ENCODE results near the gene XIRP2. TPM values are rescaled to one million over a fixed set of nuclear protein-coding genes. Genes with fewer than 3 reads are reported as not detected.

The XIRP2 gene
- total and polyA plus RNA-seq, 10 of the 15 experiments (the other 5 are each of a cell fraction or from before 2014, with no cell fraction given), result 0.03 TPM; not detected in 9

DNA sequence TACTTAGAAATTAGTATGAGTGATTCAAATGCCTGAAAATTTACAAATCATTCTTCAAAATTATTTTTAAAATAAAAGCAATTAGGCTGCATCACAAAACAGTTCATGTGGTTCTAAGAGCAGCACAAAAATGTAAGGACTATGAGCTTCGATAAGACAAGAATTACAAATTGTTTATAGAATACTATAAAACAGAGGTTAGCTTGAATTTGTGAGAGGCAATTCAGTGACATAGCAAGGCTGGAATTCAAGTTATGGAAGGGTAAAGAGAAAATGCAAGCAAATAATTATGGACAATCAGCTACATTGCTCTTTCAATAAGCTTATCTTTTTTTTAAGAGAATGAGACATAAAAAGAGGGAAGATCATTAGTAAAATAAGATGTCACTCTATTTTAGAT, 7.1 kb upstream of the XIRP2 start:
- H3K27ac ChIP-seq (ENCODE audit: control insufficient read depth, insufficient read depth), result no peak overlapping the region
- H3K9ac ChIP-seq (ENCODE audit: control insufficient read depth, insufficient read depth, low read length), result no peak overlapping the region
- intact Hi-C loops (cut with micrococcal nuclease; ENCODE audit: unreplicated experiment), result no loop called here
- ChIA-PET CTCF (interaction anchor here (1.1 kb wide), 1 partner anchor 20 kb away, joined by 3 read pairs; no protein-coding TSS in a partner anchor), POLR2A (no interaction called here), SMC1A (ENCODE audit: uncharacterized antibody, unreplicated experiment) (no interaction called here), RAD21 (ENCODE audit: unreplicated experiment) (no interaction called here)
- no peak overlapping the region for H3K4me3 ChIP-seq
- no peaks in the 10 kb centered on the region for H4K20me1 ChIP-seq (ENCODE audit: control insufficient read depth, insufficient read depth)
- FAIRE-seq (no peak), DNase-seq (ENCODE audit: low read depth, low spot score) (no peak), ATAC-seq (no peak)
- H3K27me3 ChIP-seq (replicated peaks in 1 of 2; ENCODE audit: control insufficient read depth in 2 of 2, insufficient read depth in 2 of 2, low read length in 1 of 2), result no peaks in the 10 kb centered on the region
- no peaks in the 10 kb centered on the region for H3K79me2 ChIP-seq (ENCODE audit: control insufficient read depth, insufficient read depth, low read length)
- H3K36me3 ChIP-seq (ENCODE audit: control insufficient read depth in 2 of 2, insufficient read depth in 2 of 2, low read length in 1 of 2), result no peaks in the 10 kb centered on the region
- in situ Hi-C loops (cut with MboI), result no loop called here
- WGBS (ENCODE audit: insufficient coverage, insufficient replicate concordance, low lambda C conversion rate, missing lambda C conversion rate), result 0% methylated on average over 1 of the region's 1 CpG
- no peak overlapping the region for H3K4me2 ChIP-seq (ENCODE audit: control insufficient read depth, insufficient read depth)
- H2AFZ ChIP-seq (ENCODE audit: control insufficient read depth, low read depth, low read length), result no peak overlapping the region
- no TSS peak for BruUV-seq (replicated peaks)
- no peaks in the 10 kb centered on the region for H3K4me1 ChIP-seq (ENCODE audit: control insufficient read depth, insufficient read depth, low read length)
- H3K9me3 ChIP-seq (replicated peaks; ENCODE audit: control insufficient read depth, insufficient read depth, low read length), result no peaks in the 10 kb centered on the region
- TF ChIP-seq CBX5 (IDR thresholded peaks at IDR 0.05; ENCODE audit: low read depth) (no peak), RELA (IDR thresholded peaks at IDR 0.05; ENCODE audit: borderline replicate concordance, partially characterized antibody) (no peak), SUZ12 (IDR thresholded peaks at IDR 0.05; ENCODE audit: unreplicated experiment) (no peak), NFYA (IDR thresholded peaks at IDR 0.05; ENCODE audit: borderline replicate concordance, low read depth, low read length) (no peak), BHLHE40 (IDR thresholded peaks at IDR 0.05; ENCODE audit: borderline replicate concordance in 1 of 2, low read depth in 2 of 2, low read length in 1 of 2) (no peak), MYC (IDR thresholded peaks at IDR 0.05; ENCODE audit: insufficient read depth, insufficient read length, insufficient replicate concordance, low read length, severe bottlenecking) (no peak), KDM1A (IDR thresholded peaks at IDR 0.05; ENCODE audit: borderline replicate concordance) (no peak), RFX5 (IDR thresholded peaks at IDR 0.05; ENCODE audit: low read depth, low read length) (no peak), EGR1 (IDR thresholded peaks at IDR 0.05; ENCODE audit: borderline replicate concordance in 1 of 2, low read depth in 2 of 2, low read length in 2 of 2) (no peak), SREBF2 (IDR thresholded peaks at IDR 0.05; ENCODE audit: low read length) (no peak), CBX3 (IDR thresholded peaks at IDR 0.05; ENCODE audit: borderline replicate concordance, low read depth) (no peak), SUPT20H (IDR thresholded peaks at IDR 0.05; ENCODE audit: borderline replicate concordance, control insufficient read depth, low read depth, low read length) (no peak), STAT1 (conservative IDR thresholded peaks at IDR 0.05) (no peak)
- TF ChIP-seq, protein P1, sequence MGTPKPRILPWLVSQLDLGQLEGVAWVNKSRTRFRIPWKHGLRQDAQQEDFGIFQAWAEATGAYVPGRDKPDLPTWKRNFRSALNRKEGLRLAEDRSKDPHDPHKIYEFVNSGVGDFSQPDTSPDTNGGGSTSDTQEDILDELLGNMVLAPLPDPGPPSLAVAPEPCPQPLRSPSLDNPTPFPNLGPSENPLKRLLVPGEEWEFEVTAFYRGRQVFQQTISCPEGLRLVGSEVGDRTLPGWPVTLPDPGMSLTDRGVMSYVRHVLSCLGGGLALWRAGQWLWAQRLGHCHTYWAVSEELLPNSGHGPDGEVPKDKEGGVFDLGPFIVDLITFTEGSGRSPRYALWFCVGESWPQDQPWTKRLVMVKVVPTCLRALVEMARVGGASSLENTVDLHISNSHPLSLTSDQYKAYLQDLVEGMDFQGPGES (IDR thresholded peaks at IDR 0.05), result no peak
- TF ChIP-seq, protein P2, sequence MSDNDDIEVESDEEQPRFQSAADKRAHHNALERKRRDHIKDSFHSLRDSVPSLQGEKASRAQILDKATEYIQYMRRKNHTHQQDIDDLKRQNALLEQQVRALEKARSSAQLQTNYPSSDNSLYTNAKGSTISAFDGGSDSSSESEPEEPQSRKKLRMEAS (IDR thresholded peaks at IDR 0.05; ENCODE audit: low read depth, low read length), result no peak
- TF ChIP-seq, protein P3, sequence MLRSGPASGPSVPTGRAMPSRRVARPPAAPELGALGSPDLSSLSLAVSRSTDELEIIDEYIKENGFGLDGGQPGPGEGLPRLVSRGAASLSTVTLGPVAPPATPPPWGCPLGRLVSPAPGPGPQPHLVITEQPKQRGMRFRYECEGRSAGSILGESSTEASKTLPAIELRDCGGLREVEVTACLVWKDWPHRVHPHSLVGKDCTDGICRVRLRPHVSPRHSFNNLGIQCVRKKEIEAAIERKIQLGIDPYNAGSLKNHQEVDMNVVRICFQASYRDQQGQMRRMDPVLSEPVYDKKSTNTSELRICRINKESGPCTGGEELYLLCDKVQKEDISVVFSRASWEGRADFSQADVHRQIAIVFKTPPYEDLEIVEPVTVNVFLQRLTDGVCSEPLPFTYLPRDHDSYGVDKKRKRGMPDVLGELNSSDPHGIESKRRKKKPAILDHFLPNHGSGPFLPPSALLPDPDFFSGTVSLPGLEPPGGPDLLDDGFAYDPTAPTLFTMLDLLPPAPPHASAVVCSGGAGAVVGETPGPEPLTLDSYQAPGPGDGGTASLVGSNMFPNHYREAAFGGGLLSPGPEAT (IDR thresholded peaks at IDR 0.05; ENCODE audit: low read depth), result no peak
- TF ChIP-seq, protein P4, sequence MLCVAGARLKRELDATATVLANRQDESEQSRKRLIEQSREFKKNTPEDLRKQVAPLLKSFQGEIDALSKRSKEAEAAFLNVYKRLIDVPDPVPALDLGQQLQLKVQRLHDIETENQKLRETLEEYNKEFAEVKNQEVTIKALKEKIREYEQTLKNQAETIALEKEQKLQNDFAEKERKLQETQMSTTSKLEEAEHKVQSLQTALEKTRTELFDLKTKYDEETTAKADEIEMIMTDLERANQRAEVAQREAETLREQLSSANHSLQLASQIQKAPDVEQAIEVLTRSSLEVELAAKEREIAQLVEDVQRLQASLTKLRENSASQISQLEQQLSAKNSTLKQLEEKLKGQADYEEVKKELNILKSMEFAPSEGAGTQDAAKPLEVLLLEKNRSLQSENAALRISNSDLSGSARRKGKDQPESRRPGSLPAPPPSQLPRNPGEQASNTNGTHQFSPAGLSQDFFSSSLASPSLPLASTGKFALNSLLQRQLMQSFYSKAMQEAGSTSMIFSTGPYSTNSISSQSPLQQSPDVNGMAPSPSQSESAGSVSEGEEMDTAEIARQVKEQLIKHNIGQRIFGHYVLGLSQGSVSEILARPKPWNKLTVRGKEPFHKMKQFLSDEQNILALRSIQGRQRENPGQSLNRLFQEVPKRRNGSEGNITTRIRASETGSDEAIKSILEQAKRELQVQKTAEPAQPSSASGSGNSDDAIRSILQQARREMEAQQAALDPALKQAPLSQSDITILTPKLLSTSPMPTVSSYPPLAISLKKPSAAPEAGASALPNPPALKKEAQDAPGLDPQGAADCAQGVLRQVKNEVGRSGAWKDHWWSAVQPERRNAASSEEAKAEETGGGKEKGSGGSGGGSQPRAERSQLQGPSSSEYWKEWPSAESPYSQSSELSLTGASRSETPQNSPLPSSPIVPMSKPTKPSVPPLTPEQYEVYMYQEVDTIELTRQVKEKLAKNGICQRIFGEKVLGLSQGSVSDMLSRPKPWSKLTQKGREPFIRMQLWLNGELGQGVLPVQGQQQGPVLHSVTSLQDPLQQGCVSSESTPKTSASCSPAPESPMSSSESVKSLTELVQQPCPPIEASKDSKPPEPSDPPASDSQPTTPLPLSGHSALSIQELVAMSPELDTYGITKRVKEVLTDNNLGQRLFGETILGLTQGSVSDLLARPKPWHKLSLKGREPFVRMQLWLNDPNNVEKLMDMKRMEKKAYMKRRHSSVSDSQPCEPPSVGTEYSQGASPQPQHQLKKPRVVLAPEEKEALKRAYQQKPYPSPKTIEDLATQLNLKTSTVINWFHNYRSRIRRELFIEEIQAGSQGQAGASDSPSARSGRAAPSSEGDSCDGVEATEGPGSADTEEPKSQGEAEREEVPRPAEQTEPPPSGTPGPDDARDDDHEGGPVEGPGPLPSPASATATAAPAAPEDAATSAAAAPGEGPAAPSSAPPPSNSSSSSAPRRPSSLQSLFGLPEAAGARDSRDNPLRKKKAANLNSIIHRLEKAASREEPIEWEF (IDR thresholded peaks at IDR 0.05; ENCODE audit: insufficient replicate concordance, low read depth, low read length), result no peak
